Esophagus mucosa (tissue), 1 donor: ENCODE data around the gene PCP4. TPM values are rescaled to one million over a fixed set of nuclear protein-coding genes. Genes with fewer than 3 reads are reported as not detected.
"Not testable (repeated sequence)": the region's sequence is repeated elsewhere in the genome, so short reads cannot be mapped to it uniquely, and the experiment has no call there.

Experiments used
- ATAC-seq: fragments of 200-7000 bp; cut with Tn5 transposase; one replicate; pipeline ENCODE4 v1.9.1; 2020
- total RNA-seq: library from RNA; stranded (reverse); gene quantifications from one replicate; pipeline ENCODE4 v1.2.4, GENCODE V29; 2023
- donor health status: DM: yes; HTN: yes; CAD: no.

Gene PCP4
- total RNA-seq, 1 donor from 2014 or later = 1.3 TPM

- no peak for ATAC-seq
Measured at GRCh38 chr21:39866093-39866492, 1.1 kb upstream of the PCP4 start.

GRCh38 chr21:39869141-39869818, 2.0 kb downstream of the PCP4 start:
- ATAC-seq = no peak

- ATAC-seq = no peak
Measured at GRCh38 chr21:39873687-39874086, 6.4 kb downstream of the PCP4 start.

- no peak for ATAC-seq
Measured at GRCh38 chr21:39874206-39874605, 7.0 kb downstream of the PCP4 start.

GRCh38 chr21:39874759-39875158, 7.5 kb downstream of the PCP4 start:
- no peak for ATAC-seq

- ATAC-seq = no peak
Measured at GRCh38 chr21:39881661-39882060, 14.4 kb downstream of the PCP4 start.

- ATAC-seq = no peak
Measured at GRCh38 chr21:39882151-39882838, 15.1 kb downstream of the PCP4 start.

GRCh38 chr21:39882839-39883195, 15.6 kb downstream of the PCP4 start:
- ATAC-seq = no peak

GRCh38 chr21:39885119-39885848, 18.0 kb downstream of the PCP4 start:
- ATAC-seq = no peak

- ATAC-seq = no peak
Measured at GRCh38 chr21:39888848-39889247, 21.6 kb downstream of the PCP4 start.

GRCh38 chr21:39891111-39891510, 23.9 kb downstream of the PCP4 start:
- no peak for ATAC-seq

- ATAC-seq = not testable (repeated sequence)
Measured at GRCh38 chr21:39891863-39892262, 24.6 kb downstream of the PCP4 start.

- no peak for ATAC-seq
Measured at GRCh38 chr21:39900491-39900890, 33.3 kb downstream of the PCP4 start.

GRCh38 chr21:39900911-39901310, 33.7 kb downstream of the PCP4 start:
- no peak for ATAC-seq

GRCh38 chr21:39902986-39903385, 35.7 kb downstream of the PCP4 start:
- ATAC-seq = no peak

- no peak for ATAC-seq
Measured at GRCh38 chr21:39904457-39904856, 37.2 kb downstream of the PCP4 start.

GRCh38 chr21:39908265-39908923, 41.2 kb downstream of the PCP4 start:
- no peak for ATAC-seq

- ATAC-seq = no peak
Measured at GRCh38 chr21:39911286-39912199, 44.3 kb downstream of the PCP4 start.

- no peak for ATAC-seq
Measured at GRCh38 chr21:39913706-39914305, 46.6 kb downstream of the PCP4 start.

GRCh38 chr21:39915881-39916280, 48.6 kb downstream of the PCP4 start:
- no peak for ATAC-seq

GRCh38 chr21:39918558-39918957, 51.3 kb downstream of the PCP4 start:
- no peak for ATAC-seq

- ATAC-seq = no peak
Measured at GRCh38 chr21:39923476-39923875, 56.2 kb downstream of the PCP4 start.
